Peyer's patch (tissue), 4 donors: ENCODE results near the gene SCAP.

Experiments
- CTCF ChIP-seq, 6 experiments: fragments of 450-650 bp in 4 of 6; fragments of 200-600 bp in 2 of 6; sonication (generic) in 1 of 6; IDR thresholded peaks; one replicate each; pipeline ENCODE4 v1.5.1; 2017 to 2019; ENCODE audit warnings: antibody characterized with exemption in 6 of 6, mild to moderate bottlenecking in 3 of 6, moderate library complexity in 1 of 6
- POLR2A ChIP-seq, 2 donors: fragments of 450-650 bp; IDR thresholded peaks; one replicate each; pipeline ENCODE4 v1.5.1; 2017; ENCODE audit warnings: antibody characterized with exemption in 2 of 2, mild to moderate bottlenecking in 2 of 2, moderate library complexity in 2 of 2

DNA sequence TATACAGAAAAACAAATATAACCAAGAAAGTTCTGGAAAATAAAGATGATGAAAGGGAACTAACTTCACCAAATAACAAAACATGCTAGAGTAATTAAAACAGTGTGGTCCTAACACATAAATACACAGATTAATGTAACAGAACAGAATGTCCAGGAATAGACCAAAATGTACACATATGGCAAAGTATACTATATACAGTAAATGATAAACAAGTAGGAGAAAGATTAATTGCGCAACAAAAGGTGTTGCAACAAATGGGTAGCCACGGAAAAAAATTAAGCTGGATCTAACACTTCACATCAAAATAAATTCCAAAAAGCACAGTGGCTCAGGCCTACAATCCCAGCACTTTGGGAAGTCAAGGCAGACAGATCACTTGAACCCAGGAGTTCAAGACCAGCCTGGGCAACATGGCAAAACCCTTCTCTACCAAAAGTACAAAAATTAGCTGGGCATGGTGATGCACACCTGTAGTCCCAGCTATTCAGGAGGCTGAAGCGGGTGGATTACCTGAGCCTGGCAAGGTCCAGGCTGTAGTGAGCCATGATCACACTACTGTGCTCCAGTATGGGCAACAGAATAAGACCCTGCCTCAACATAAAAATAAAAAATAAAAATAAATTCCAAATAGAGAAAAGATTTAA, 19.8 kb downstream of the SCAP start:
- TF ChIP-seq CTCF (IDR thresholded peaks at IDR 0.05) (no peak), POLR2A (IDR thresholded peaks at IDR 0.05) (no peak)
